Nephron progenitor cell (in vitro differentiated cells): ENCODE results near the gene ALG2.

Source experiments
- DNase-seq: peaks from one replicate; pipeline ENCODE4 v3.0.0; 2021
- H3K27ac Mint-ChIP-seq: 2 replicates; pipeline ENCODE4 v1.8.0; 2021; ENCODE audit warnings: mild to moderate bottlenecking, moderate library complexity, mixed read lengths
- H3K27me3 Mint-ChIP-seq: 2 replicates; pipeline ENCODE4 v1.8.0; 2021; ENCODE audit warnings: mild to moderate bottlenecking, low read depth, mixed read lengths; ENCODE audit not compliant: poor library complexity
- H3K36me3 Mint-ChIP-seq: 2 replicates; pipeline ENCODE4 v1.8.0; 2021; ENCODE audit warnings: low read depth, mixed read lengths
- H3K4me1 Mint-ChIP-seq: 2 replicates; pipeline ENCODE4 v1.8.0; 2021; ENCODE audit warnings: mixed read lengths
- H3K4me3 Mint-ChIP-seq: 2 replicates; pipeline ENCODE4 v1.8.0; 2021; ENCODE audit warnings: mild to moderate bottlenecking, moderate library complexity, mixed read lengths
- H3K9me3 Mint-ChIP-seq: 2 replicates; pipeline ENCODE4 v1.8.0; 2021; ENCODE audit warnings: mild to moderate bottlenecking, moderate library complexity, mixed read lengths
- TF ChIP-seq, protein P1 (sequence below): fragments of 200-600 bp; sonication (generic); IDR thresholded peaks from 2 replicates; pipeline ENCODE4 v1.5.0; 2021; ENCODE audit warnings: antibody characterized with exemption

The ALG2 gene

GRCh38 chr9:99224445-99224844 lies 2.7 kb upstream of the ALG2 start:
- TF ChIP-seq, protein P1, sequence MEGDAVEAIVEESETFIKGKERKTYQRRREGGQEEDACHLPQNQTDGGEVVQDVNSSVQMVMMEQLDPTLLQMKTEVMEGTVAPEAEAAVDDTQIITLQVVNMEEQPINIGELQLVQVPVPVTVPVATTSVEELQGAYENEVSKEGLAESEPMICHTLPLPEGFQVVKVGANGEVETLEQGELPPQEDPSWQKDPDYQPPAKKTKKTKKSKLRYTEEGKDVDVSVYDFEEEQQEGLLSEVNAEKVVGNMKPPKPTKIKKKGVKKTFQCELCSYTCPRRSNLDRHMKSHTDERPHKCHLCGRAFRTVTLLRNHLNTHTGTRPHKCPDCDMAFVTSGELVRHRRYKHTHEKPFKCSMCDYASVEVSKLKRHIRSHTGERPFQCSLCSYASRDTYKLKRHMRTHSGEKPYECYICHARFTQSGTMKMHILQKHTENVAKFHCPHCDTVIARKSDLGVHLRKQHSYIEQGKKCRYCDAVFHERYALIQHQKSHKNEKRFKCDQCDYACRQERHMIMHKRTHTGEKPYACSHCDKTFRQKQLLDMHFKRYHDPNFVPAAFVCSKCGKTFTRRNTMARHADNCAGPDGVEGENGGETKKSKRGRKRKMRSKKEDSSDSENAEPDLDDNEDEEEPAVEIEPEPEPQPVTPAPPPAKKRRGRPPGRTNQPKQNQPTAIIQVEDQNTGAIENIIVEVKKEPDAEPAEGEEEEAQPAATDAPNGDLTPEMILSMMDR, result no peak
- peaks cover 29% of the 10 kb centered on the region for H3K36me3 Mint-ChIP-seq
- H3K27me3 Mint-ChIP-seq, result no peaks in the 10 kb centered on the region
- peak overlapping the region; percentile 99 for H3K4me3 Mint-ChIP-seq
- peak overlapping the region; percentile 68 for H3K27ac Mint-ChIP-seq
- H3K9me3 Mint-ChIP-seq, result no peaks in the 10 kb centered on the region
- peaks cover 41% of the 10 kb centered on the region for H3K4me1 Mint-ChIP-seq
- DNase-seq, result no peak

DNA sequence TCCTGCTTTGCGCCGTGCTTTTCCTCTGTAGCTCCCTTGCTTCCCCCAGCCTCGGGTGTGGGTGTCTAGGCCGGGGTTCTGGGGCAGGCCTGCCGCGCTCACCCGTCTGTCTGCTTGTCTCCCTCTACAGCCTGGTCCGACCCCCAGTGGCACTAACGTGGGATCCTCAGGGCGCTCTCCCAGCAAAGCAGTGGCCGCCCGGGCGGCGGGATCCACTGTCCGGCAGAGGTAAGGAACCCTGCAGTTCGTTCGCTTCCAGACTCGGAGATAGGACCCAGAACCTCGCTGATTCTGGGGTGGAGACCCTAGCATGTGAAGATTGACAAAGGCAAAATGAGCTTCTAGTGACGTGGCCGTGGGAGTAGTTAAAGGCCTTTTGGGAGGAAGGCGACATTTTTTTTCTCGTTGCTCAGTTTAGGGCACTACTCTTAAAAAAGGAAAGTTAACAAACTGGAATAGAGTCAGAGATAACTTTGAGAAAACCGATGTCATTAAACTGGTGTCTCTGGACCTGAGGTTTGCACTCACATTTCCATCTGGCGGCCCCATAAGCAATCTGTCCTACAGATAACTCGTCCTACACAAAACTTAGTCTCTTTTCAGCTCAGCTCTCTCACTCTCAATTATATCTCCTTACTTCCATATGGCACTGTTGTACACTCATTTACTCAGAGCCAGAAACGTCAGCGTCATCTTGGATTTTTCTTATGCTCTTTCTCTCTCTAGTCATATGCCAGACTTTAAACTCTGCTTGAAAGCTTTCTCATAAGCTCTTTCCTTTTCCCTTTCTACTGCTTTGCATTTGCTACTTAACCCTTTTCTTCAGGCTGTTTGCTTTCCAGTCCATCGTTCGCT lies 901 bp upstream of the ALG2 start:
- Mint-ChIP-seq H3K27me3 (no peaks in the 10 kb centered on the region), H3K4me3 (peak overlapping the region; percentile 99), H3K36me3 (peaks cover 29% of the 10 kb centered on the region), H3K9me3 (no peaks in the 10 kb centered on the region), H3K4me1 (peaks cover 44% of the 10 kb centered on the region), H3K27ac (peak overlapping the region; percentile 100)
- TF ChIP-seq, protein P1, result no peak
- DNase-seq, result no peak

GRCh38 chr9:99221266-99221620 lies 499 bp downstream of the ALG2 start:
- Mint-ChIP-seq H3K27me3 (no peaks in the 10 kb centered on the region), H3K27ac (peak overlapping the region; percentile 53), H3K36me3 (peaks cover 42% of the 10 kb centered on the region), H3K9me3 (no peaks in the 10 kb centered on the region), H3K4me1 (peaks cover 44% of the 10 kb centered on the region), H3K4me3 (peak overlapping the region; percentile 99)
- TF ChIP-seq, protein P1, result no peak
- no peak for DNase-seq

- TF ChIP-seq, protein P1, result no peak
- Mint-ChIP-seq H3K27ac (no peak overlapping the region), H3K27me3 (no peaks in the 10 kb centered on the region), H3K36me3 (peaks cover 50% of the 10 kb centered on the region), H3K4me1 (peaks cover 44% of the 10 kb centered on the region), H3K9me3 (no peaks in the 10 kb centered on the region), H3K4me3 (peak overlapping the region; percentile 99)
- no peak for DNase-seq
These were observed 1.7 kb downstream of the ALG2 start for GRCh38 chr9:99220011-99220410.

DNA sequence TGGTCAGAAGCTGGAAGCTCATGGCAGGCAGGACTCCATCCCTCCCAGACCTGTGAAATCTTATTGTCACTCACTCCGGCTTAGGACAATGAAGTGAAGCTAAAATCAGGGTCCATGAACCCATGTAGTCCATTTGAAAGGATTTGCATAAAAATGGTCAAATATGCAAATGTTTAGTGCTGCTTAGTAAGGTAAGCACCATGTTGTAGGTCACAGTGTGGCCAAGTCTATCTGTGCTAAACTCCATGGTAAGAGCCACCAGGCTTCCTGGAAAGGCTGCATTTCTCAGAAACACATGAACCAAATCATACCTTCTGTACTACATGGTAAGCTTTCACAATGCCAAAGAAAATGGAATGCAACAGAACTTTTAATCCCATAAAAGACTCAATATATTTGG lies 5.7 kb downstream of the ALG2 start:
- Mint-ChIP-seq H3K36me3 (peaks cover 62% of the 10 kb centered on the region), H3K4me1 (peaks cover 19% of the 10 kb centered on the region), H3K4me3 (no peak overlapping the region), H3K9me3 (peaks cover 6% of the 10 kb centered on the region), H3K27me3 (no peaks in the 10 kb centered on the region), H3K27ac (no peak overlapping the region)
- no peak for DNase-seq
- TF ChIP-seq, protein P1, result no peak

DNA sequence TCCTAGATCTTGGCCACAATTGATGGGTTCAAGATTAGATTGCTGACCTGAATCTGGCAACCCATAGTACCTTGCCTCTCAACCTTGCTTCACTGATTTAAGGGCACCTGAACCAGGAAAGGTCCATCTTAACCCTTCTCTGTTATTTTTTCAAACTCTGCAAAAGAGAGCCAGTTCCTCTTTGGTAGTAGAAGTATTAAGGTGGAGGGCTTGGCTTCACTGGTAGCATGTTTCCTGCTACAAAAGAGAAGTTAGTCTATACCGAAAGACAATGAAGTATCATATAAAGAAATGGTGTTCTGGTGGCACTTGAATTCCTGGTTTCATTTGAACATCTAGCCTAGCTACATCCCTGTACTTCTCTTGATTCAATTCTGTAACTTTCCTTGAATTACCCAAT lies 8.5 kb downstream of the ALG2 start:
- no peak for DNase-seq
- TF ChIP-seq, protein P1, result no peak
- Mint-ChIP-seq H3K4me1 (no peaks in the 10 kb centered on the region), H3K4me3 (no peak overlapping the region), H3K36me3 (peaks cover 75% of the 10 kb centered on the region), H3K27ac (no peak overlapping the region), H3K27me3 (no peaks in the 10 kb centered on the region), H3K9me3 (peaks cover 26% of the 10 kb centered on the region)
